NCI-H2227 (cell line): Measurements from ENCODE around the gene PLEKHN1.
"Not testable (repeated sequence)": the region's sequence is repeated elsewhere in the genome, so short reads cannot be mapped to it uniquely, and the experiment has no call there.

Experiments used
- DNase-seq: peaks from one replicate; lab custom pipeline; 2025; ENCODE audit not compliant: unreplicated experiment; lab: John Stamatoyannopoulos, UW

Gene PLEKHN1

GRCh38 chr1:991275-991674, 25.0 kb downstream of the PLEKHN1 start:
- not testable (repeated sequence) for DNase-seq

DNA sequence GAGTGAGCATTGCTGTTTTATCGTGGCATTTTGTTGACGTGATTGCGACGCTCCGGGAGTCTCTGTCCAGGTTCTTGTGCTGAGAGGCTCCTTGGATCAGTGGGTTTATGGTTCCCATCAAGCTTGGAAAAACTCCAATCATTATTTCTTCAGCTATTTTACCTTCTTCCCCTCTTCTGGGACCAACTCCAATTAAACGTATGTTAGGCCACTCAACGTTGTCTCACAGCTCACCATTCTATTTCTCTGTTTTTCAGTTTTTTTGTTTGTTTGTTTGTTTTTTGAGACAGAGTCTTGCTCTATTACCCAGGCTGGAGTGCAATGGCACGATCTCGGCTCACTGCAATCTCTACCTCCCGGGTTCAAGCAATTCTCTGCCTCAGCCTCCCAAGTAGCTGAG, 25.6 kb downstream of the PLEKHN1 start:
- DNase-seq: no peak

GRCh38 chr1:992362-992761, 26.1 kb downstream of the PLEKHN1 start:
- no peak for DNase-seq

DNA sequence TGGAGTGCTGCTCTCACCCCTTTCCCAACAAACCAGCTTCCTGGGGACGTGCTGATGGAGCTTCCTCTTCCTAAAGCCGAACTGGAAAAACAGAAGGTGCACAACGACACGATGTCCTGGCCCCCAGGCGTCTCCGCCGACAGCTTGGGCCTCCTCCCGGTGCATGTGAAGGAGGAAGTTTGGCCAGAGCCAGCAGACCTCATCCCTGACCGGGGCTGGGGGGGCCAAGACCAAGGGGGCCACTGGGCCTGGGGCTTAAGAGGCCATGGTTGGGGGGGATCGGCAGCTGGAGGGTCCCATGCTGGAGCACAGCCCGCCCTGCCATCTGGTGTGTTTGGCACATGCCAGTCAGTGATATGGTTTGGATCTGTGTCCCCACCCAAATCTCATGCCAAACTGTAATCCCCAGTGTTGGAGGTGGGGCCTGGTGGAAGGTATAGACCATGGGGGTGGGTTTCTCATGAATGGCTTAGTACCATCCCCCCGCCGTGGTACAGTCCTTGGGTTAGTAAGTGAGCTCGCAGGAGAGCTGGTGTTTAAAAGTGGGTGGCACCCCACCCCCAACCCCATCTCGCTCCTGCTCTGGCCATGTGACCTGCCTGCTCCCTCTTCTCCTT, 27.2 kb downstream of the PLEKHN1 start:
- DNase-seq: no peak

GRCh38 chr1:994546-994945, 28.3 kb downstream of the PLEKHN1 start:
- DNase-seq: not testable (repeated sequence)

DNA sequence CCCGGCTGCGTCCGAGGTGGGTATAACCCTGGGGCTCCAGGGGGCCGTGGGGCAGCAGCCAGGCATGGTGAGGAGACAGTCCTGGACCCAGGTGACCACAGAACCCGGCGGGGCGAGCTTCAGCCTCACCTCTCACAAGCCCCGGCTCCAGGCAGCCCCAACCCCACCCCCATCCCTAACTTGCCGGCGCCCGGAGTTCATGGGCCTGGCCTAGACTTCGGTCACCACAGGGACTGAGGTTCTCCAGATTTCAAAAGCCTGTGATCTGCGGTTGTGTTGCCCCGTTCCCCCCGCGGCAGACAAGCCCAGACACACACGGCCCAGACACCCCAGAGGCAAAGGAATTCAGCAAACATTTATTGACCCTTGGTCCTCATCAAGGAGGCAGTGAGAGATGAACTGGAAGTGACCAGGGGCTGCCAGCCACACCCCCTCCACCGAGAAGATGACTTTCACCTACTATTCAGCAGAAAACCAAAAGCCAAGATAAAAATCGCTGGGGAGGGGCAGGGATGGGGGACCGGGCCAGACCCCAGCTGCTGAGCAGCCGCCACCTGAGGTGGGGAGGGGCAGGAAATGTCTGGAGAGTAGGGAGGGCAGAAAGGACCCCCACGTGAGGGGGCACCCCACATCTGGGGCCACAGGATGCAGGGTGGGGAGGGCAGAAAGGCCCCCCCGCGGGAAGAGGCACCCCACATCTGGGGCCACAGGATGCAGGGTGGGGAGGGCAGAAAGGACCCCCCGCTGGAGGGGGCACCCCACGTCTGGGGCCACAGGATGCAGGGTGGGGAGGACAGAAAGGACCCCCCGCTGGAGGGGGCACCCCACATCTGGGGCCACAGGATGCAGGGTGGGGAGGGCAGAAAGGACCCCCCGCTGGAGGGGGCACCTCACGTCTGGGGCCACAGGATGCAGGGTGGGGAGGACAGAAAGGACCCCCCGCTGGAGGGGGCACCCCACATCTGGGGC, 29.7 kb downstream of the PLEKHN1 start:
- DNase-seq: no peak

GRCh38 chr1:996851-997712, 30.8 kb downstream of the PLEKHN1 start:
- DNase-seq: no peak

- no peak for DNase-seq
Measured at GRCh38 chr1:997713-997992, 31.4 kb downstream of the PLEKHN1 start.

DNA sequence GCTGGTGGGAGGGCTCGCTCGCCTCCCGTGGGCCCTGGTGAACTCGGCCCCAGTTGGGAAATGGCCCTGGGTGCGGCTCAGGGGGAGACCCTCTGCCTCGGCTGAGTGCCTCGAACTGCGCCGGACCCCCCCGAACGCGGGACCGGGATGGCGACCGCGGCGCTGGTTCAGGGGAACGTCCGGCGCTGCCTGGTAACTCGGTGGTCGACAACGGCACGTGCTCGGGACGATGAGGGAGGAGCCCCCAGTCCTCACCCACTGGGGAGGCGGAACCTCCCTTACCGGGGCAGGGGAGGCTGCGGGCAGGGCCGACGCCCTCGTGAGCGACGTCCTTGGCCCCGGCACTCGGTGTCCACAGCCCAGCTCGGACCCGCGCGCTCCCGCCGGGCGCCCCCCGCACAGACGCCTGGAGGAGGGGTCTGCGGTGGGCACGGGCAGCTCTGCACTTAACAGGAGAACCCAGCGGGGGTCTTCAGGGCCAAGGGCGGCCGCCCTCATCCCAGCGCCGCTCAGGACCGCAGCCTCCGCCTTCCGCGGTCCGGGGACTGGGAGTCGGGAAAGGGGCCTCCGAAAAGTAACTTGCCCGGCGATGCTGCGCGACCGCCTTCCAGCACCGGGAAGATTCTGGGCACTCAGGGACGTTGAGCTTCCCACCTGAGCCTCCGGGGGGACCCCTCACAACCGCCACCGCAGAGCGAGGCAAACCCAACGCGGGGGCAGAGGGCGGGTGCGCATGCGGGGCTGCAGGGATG, 31.9 kb downstream of the PLEKHN1 start:
- peak; percentile 75 for DNase-seq

- no peak for DNase-seq
Measured at GRCh38 chr1:998745-998994, 32.4 kb downstream of the PLEKHN1 start.

DNA sequence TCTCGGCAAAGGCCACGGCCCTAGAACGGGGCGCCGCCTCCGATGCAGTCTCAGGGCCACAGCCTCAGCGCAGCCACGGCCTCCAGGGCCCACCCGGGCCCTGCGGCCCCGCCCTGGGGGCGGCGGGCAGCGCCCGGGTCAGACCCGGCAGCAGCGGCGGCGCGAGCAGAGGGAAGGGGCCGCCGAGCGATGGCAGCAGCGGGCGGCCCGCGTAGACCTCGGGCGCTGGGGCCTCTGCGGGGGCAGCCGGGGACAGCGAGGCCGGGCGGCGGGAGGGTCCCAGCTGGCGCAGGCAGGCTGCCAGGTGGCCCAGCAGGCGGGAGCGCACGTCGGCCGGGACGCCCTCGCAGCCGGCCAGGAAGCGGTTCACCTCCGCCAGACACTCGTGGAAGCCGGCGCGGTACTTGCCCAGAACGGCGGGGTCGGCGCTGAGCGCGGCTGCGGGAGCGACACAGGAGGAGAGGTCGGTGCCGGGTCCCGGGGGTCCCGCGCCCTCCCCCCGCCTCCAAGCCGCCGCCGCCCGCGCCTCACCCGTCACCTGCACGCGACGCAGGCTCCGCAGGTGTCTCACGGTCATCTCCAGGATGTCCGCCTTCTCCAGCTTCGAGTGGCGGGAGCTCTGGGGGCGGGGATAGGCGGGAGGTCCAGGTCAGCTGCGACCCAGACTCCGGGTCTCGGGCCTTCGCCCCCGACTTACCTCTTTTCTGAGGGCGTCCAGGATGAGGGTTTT, 32.9 kb downstream of the PLEKHN1 start:
- peak; percentile 75 for DNase-seq

DNA sequence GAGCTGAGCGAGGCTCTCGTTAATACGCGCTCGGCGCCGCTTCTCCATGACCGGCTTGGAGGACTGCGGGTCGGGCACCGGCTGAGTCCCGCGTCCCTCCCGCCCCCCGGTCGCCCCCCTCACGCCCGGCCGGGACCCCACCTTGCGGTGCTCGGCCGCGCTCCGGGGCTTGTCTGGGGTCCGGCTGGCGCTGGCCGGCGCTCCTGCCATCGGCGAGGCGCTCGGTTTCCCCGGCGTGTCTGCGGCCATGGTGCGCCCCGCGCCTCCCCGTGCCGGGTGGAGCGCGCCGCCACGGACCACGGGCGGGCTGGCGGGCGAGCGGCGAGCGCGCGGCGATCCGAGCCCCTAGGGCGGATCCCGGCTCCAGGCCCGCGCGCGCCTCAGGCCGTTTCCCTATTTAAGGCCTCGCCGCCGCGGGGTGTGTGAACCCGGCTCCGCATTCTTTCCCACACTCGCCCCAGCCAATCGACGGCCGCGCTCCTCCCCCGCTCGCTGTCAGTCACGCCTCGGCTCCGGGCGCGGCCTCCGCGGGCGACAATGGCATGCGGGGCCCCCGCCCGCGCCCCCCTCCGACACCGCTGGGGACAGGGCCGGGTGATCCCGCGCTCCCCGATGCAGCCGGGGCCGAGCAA, 33.6 kb downstream of the PLEKHN1 start, which contains the start of gene HES4:
Gene HES4, minus strand, starts transcription at position 373 of the 632 bp plus-strand sequence. Its CDS starts 124 bp downstream, at position 249.
- DNase-seq: peak; percentile 95

- peak; percentile 95 for DNase-seq
Measured at GRCh38 chr1:1000357-1001056, 34.2 kb downstream of the PLEKHN1 start.

- DNase-seq: no peak
Measured at GRCh38 chr1:1001057-1001783, 34.9 kb downstream of the PLEKHN1 start.

GRCh38 chr1:1003618-1004419, 37.5 kb downstream of the PLEKHN1 start:
- no peak for DNase-seq

- DNase-seq: no peak
Measured at GRCh38 chr1:1004420-1004779, 38.1 kb downstream of the PLEKHN1 start.

- peak; percentile 34 for DNase-seq
Measured at GRCh38 chr1:1004780-1005697, 38.8 kb downstream of the PLEKHN1 start.
